CD8-positive, alpha-beta memory T cell (primary cell): ENCODE data around the gene MIB1. TPM values are rescaled to one million over a fixed set of nuclear protein-coding genes. Genes with fewer than 3 reads are reported as not detected.
"Not testable (repeated sequence)": the region's sequence is repeated elsewhere in the genome, so short reads cannot be mapped to it uniquely, and the experiment has no call there.

Experiments
- CTCF ChIA-PET: fragments of 350-600 bp; sonication (Branson Sonifier 250); formaldehyde crosslinking; loops from one replicate; lab custom pipeline; 2021; ENCODE audit warnings: antibody characterized with exemption; lab: Charles Lee
- POLR2A ChIA-PET: fragments of 350-600 bp; sonication (Branson Sonifier 250); formaldehyde crosslinking; loops from one replicate; lab custom pipeline; 2021; ENCODE audit warnings: antibody characterized with exemption; lab: Charles Lee
- DNase-seq, 5 donors: peaks; one replicate each; pipeline versions ENCODE4 v3.0.0 to v3.0.0-alpha.2; 2020 to 2022; ENCODE audit warnings: mixed read lengths in 1 of 5
- H3K27ac ChIP-seq: one replicate; pipeline ENCODE4 v1.7.0; 2013; ENCODE audit warnings: low read depth, mild to moderate bottlenecking, low read length, moderate library complexity
- H3K27me3 ChIP-seq: 2 replicates; pipeline ENCODE4 v1.7.0; 2013; ENCODE audit warnings: low read length, mild to moderate bottlenecking; ENCODE audit not compliant: insufficient read depth, poor library complexity, severe bottlenecking
- H3K36me3 ChIP-seq: 2 replicates; pipeline ENCODE4 v1.7.0; 2013; ENCODE audit warnings: mild to moderate bottlenecking, low read length, moderate library complexity; ENCODE audit not compliant: insufficient read depth
- H3K4me1 ChIP-seq: 2 replicates; pipeline ENCODE4 v1.7.0; 2013; ENCODE audit warnings: mild to moderate bottlenecking, low read length, moderate library complexity; ENCODE audit not compliant: insufficient read depth
- H3K4me3 ChIP-seq: 2 replicates; pipeline ENCODE4 v1.7.0; 2013; ENCODE audit warnings: mild to moderate bottlenecking, low read length
- H3K9me3 ChIP-seq: 2 replicates; pipeline ENCODE4 v1.7.0; 2013; ENCODE audit warnings: mild to moderate bottlenecking, low read length
- H3K27ac Mint-ChIP-seq, 8 donors: one replicate each; pipeline ENCODE4 v1.8.0; 2020 to 2021; ENCODE audit warnings: mixed read lengths in 8 of 8, mild to moderate bottlenecking in 6 of 8, inconsistent platforms in 3 of 8, moderate library complexity in 3 of 8
- H3K27me3 Mint-ChIP-seq, 2 donors: one replicate each; pipeline ENCODE4 v1.8.0; 2020 to 2021; ENCODE audit warnings: mixed read lengths in 2 of 2, mild to moderate bottlenecking in 1 of 2, moderate library complexity in 1 of 2
- H3K36me3 Mint-ChIP-seq, 3 donors: one replicate each; pipeline ENCODE4 v1.8.0; 2020 to 2021; ENCODE audit warnings: mixed read lengths in 3 of 3, inconsistent platforms in 1 of 3, mild to moderate bottlenecking in 1 of 3
- H3K4me1 Mint-ChIP-seq, 3 donors: one replicate each; pipeline ENCODE4 v1.8.0; 2020 to 2021; ENCODE audit warnings: mixed read lengths in 3 of 3, inconsistent platforms in 1 of 3, mild to moderate bottlenecking in 1 of 3
- H3K4me3 Mint-ChIP-seq, 7 donors: one replicate each; pipeline ENCODE4 v1.8.0; 2020 to 2021; ENCODE audit warnings: mixed read lengths in 7 of 7, mild to moderate bottlenecking in 6 of 7, moderate library complexity in 4 of 7, inconsistent platforms in 2 of 7
- H3K9me3 Mint-ChIP-seq, 5 donors: one replicate each; pipeline ENCODE4 v1.8.0; 2020 to 2022; ENCODE audit warnings: mixed read lengths in 5 of 5, mild to moderate bottlenecking in 3 of 5, moderate library complexity in 2 of 5, inconsistent platforms in 1 of 5
- polyA plus RNA-seq: library from polyadenylated mRNA; unstranded; fragments of 300-500 nt; fragmentation: Illumina TruSeq; gene quantifications from one replicate; pipeline ENCODE4 v1.2.3, GENCODE V29; 2021
- total RNA-seq, 2 experiments: library from RNA; stranded (reverse); gene quantifications; one replicate each; pipeline ENCODE4 v1.2.3, GENCODE V29; 2021

The MIB1 gene
- total and polyA plus RNA-seq, 3 experiments from 2014 or later = 3.8 to 47.0 (median 45.8) TPM

DNA sequence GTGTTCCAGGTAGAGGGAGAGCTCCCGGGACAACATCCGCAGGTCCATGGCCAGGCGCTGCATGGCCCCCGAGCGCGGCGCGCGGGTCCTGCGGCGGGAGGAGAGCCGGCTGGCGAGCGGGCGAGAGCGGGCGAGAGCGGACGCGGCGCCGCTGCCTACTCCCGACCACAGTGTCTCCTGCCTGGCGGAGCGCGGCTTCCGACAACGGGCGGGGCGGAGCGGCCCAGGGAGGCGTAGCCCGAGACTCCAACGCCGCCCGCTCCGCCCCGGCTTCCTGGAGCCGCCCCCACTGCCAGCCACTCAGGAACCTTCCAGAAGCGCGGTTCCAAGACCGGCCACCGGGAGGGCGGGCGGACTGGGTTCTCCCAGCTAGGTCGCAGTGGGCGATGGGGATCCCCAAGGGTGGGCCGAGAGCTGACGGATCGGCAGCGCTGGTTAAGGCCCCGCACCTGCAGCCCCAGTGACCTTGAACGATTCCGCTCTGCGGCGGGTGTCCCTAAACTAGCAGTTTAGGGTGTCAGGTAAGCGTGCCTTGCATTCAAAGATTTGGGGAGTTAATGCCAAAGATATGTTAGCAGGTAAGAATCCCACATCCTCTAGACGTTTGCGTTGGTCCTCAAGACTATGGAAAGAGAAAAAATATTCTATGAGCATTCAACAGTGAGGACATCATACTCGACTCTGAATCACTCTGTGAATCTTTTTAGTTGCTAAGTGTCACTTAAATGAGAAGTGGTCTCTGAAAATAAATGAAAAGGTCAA, 35.8 kb upstream of the MIB1 start, which contains the start of gene ABHD3:
Gene ABHD3 (minus strand): TSS at position 172 of the 762 bp plus-strand sequence. CDS start 109 bp downstream, at position 63.
- H3K4me1 ChIP-seq = peaks cover 21% of the 10 kb centered on the region
- Mint-ChIP-seq H3K36me3 (peaks cover 0 to 28% (median 2%) of the 10 kb centered on the region in 3 donors), H3K9me3 (no peaks in the 10 kb centered on the region), H3K27me3 (no peaks in the 10 kb centered on the region), H3K27ac (peak within 1 kb of the TSS; percentile 91 to 98 (median 96)), H3K4me1 (peaks cover 28 to 37% (median 31%) of the 10 kb centered on the region in 3 donors), H3K4me3 (peak within 1 kb of the TSS; percentile 92 to 99 (median 98))
- no peaks in the 10 kb centered on the region for H3K27me3 ChIP-seq
- ChIA-PET CTCF (interaction anchor here (1.0 to 2.0 kb wide), 8 partner anchors 9 to 138 kb away, joined by 3 to 9 read pairs (median 4); partner anchors contain the start of gene ESCO1), POLR2A (interaction anchor here (0.7 to 2.5 kb wide), 6 partner anchors 22 to 593 kb away, joined by 3 to 24 read pairs (median 7); partner anchors contain the start of genes ESCO1, MIB1 and ROCK1)
- H3K36me3 ChIP-seq = peaks cover 14% of the 10 kb centered on the region
- peak within 1 kb of the TSS; percentile 87 for H3K4me3 ChIP-seq
- peak; percentile 90 to 94 (median 92) for DNase-seq
- no peaks in the 10 kb centered on the region for H3K9me3 ChIP-seq
- peak within 1 kb of the TSS; percentile 89 for H3K27ac ChIP-seq

DNA sequence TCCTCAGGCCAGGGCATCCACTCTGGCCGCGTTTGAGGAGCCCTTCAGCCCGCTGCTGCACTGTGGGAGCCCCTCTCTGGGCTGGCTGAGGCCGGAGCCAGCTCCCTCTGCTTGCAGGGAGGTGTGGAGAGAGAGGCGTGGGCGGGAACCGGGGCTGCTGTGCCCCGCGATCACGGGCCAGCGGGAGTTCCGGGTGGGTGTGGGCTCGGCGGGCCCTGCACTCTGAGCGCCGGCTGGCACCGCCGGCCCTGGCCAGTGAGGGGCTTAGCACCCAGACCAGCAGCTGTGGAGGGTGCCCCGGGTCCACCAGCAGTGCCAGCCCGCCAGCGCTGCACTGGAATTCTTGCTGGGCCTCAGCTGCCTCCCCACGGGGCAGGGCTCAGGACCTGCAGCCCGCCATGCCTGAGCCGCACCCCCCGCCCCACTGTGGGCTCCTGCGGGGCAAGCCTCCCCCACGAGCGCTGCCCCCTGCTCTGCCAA, 34.2 kb upstream of the MIB1 start:
- no peaks in the 10 kb centered on the region for H3K9me3 ChIP-seq
- peaks cover 27 to 33% (median 31%) of the 10 kb centered on the region in 3 donors for H3K4me1 Mint-ChIP-seq
- H3K27ac ChIP-seq = no peak overlapping the region
- H3K27me3 Mint-ChIP-seq = no peaks in the 10 kb centered on the region
- H3K27ac Mint-ChIP-seq = no peak overlapping the region
- no peaks in the 10 kb centered on the region for H3K27me3 ChIP-seq
- ChIA-PET POLR2A (no interaction called here), CTCF (no interaction called here)
- peaks cover 5% of the 10 kb centered on the region for H3K36me3 ChIP-seq
- peaks cover 21% of the 10 kb centered on the region for H3K4me1 ChIP-seq
- no peak overlapping the region for H3K4me3 ChIP-seq
- H3K9me3 Mint-ChIP-seq = no peaks in the 10 kb centered on the region
- DNase-seq = no peak
- H3K36me3 Mint-ChIP-seq = peaks cover 0 to 20% (median 2%) of the 10 kb centered on the region in 3 donors
- H3K4me3 Mint-ChIP-seq = peak overlapping the region in 1 of 7 donors; percentile 94

DNA sequence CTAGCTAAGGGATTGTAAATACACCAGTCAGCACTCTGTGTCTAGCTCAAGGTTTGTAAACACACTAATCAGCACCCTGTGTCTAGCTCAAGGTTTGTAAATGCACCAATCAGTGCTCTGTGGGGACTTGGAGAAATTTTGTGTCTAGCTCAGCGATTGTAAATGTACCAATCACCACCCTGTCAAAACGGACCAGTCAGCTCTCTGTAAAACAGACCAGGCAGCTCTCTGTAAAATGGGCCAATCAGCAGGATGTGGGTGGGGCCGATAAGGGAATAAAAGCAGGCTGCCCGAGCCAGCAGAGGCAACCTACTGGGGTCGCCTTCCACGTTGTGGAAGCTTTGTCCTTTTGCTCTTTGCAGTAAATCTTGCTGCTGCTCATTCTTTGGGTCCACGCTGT, 33.5 kb upstream of the MIB1 start:
- H3K4me3 ChIP-seq, H3K36me3 ChIP-seq, DNase-seq, H3K27ac ChIP-seq, H3K27me3 Mint-ChIP-seq, POLR2A ChIA-PET, H3K27me3 ChIP-seq, H3K9me3 ChIP-seq, CTCF ChIA-PET, H3K9me3 Mint-ChIP-seq: not testable (repeated sequence)
- peaks cover 21% of the 10 kb centered on the region for H3K4me1 ChIP-seq
- Mint-ChIP-seq H3K4me1 (peaks cover 26 to 27% (median 27%) of the 10 kb centered on the region in 3 donors), H3K4me3 (peak overlapping the region in 3 of 7 donors; percentile 44 to 73 (median 66)), H3K36me3 (peaks cover 0 to 15% (median 2%) of the 10 kb centered on the region in 3 donors), H3K27ac (peak overlapping the region in 4 of 8 donors; percentile 3 to 60 (median 41))

DNA sequence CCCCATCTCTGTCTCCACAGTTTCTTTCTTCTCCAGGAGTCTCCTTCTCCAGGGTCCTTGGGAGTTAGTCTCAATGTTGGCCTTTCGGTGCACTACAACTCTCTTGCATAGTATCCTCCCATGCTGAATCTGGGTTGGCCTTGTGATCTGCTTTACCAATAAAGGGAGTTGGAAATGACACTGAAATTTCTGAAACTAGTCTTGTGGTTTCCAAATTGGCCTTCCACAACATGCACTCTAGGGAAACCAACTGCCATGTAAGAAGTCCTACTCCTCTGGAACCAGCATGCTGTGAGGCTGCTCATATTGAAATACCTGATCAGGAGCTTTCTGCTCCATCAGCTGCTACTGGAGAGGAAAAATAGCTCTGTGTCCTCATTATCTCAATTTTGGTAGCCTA, 26.1 kb upstream of the MIB1 start:
- CTCF ChIA-PET = interaction anchor here (1.1 kb wide), 1 partner anchor 11 kb away, joined by 3 read pairs; no protein-coding TSS in a partner anchor
- H3K27me3 ChIP-seq = no peaks in the 10 kb centered on the region
- no peaks in the 10 kb centered on the region for H3K9me3 ChIP-seq
- peaks cover 1 to 7% of the 10 kb centered on the region in 2 donors for H3K27me3 Mint-ChIP-seq
- no peaks in the 10 kb centered on the region for H3K4me1 ChIP-seq
- H3K36me3 Mint-ChIP-seq = peaks cover 0 to 12% (median 2%) of the 10 kb centered on the region in 3 donors
- no peaks in the 10 kb centered on the region for H3K36me3 ChIP-seq
- H3K27ac Mint-ChIP-seq = no peak overlapping the region
- H3K4me3 Mint-ChIP-seq = no peak overlapping the region
- no peak overlapping the region for H3K27ac ChIP-seq
- H3K4me3 ChIP-seq = no peak overlapping the region
- POLR2A ChIA-PET = no interaction called here
- no peak for DNase-seq
- H3K4me1 Mint-ChIP-seq = no peaks in the 10 kb centered on the region
- H3K9me3 Mint-ChIP-seq = peaks cover 0 to 12% (median 4%) of the 10 kb centered on the region in 5 donors

DNA sequence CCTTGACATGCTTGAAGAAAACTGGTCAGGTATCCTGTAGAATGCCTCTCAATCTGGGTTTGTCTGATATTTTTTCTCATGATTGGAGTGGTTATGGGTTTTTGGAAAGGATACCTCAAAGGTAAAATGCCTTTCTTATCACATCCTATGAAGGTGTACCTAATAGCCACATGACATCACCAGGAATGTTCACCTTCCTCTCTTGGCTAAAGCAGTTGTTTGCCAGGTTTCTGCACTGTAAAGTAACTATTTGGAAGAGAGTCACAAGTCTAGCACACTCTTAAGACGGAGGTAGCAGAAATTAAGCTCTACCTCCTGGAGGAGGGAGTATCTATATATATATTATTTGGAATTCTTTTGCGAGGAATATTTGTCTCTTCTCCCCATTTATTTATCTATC, 17.9 kb upstream of the MIB1 start:
- H3K27me3 ChIP-seq = no peaks in the 10 kb centered on the region
- no peak overlapping the region for H3K4me3 ChIP-seq
- Mint-ChIP-seq H3K36me3 (no peaks in the 10 kb centered on the region), H3K9me3 (no peaks in the 10 kb centered on the region), H3K4me1 (peaks cover 0 to 2% (median 0%) of the 10 kb centered on the region in 3 donors), H3K27me3 (peaks cover 0 to 6% of the 10 kb centered on the region in 2 donors), H3K27ac (no peak overlapping the region), H3K4me3 (no peak overlapping the region)
- H3K9me3 ChIP-seq = no peaks in the 10 kb centered on the region
- H3K36me3 ChIP-seq = no peaks in the 10 kb centered on the region
- ChIA-PET POLR2A (no interaction called here), CTCF (no interaction called here)
- no peak overlapping the region for H3K27ac ChIP-seq
- DNase-seq = no peak
- H3K4me1 ChIP-seq = no peaks in the 10 kb centered on the region

DNA sequence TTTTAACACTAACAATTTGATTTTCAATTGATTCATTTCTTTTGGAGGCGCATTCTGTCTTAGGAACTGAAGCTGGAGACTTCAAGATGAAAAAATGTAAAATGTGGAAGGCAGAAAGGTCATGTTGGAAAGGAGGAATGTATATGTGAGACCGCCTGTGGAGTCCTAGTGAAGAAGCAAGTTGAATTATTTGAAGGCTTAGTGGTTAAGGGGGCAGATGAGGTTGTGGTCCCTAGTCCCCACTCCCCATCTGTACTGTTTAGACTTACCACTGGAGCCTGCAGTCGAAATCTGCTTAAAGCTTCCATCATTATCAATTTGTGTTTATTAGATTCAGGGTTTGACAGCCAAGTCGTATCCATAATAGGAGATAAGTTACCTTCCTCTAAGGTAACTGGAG, 15.4 kb upstream of the MIB1 start:
- H3K4me1 Mint-ChIP-seq = peaks cover 0 to 2% (median 0%) of the 10 kb centered on the region in 3 donors
- no peak overlapping the region for H3K27ac Mint-ChIP-seq

DNA sequence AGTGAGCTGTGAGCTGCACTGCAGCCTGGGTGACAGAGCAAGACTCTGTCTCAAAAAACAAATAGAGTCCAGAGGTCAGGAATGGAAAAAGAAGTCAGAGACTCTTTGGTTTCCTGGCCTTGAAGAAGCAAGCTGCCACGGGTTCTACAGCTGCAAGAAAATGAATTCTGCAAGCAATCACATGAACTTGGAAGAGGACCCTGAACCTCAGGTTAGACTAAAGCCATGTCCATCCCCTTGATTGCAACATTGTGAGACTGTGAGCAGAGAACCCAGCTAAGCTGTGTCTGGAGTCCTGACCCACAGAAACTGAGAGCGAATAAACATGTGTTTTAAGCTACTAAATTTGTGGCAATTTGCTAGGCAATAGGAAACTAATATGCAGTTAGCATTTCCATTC, 12.9 kb upstream of the MIB1 start:
- peaks cover 0 to 2% (median 0%) of the 10 kb centered on the region in 3 donors for H3K4me1 Mint-ChIP-seq
- H3K9me3 Mint-ChIP-seq = no peaks in the 10 kb centered on the region
- Histone ChIP-seq H3K9me3 (no peaks in the 10 kb centered on the region), H3K4me3 (no peak overlapping the region), H3K4me1 (no peaks in the 10 kb centered on the region), H3K36me3 (no peaks in the 10 kb centered on the region), H3K27me3 (no peaks in the 10 kb centered on the region), H3K27ac (no peak overlapping the region)
- H3K27ac Mint-ChIP-seq = no peak overlapping the region
- CTCF ChIA-PET = no interaction called here
- H3K4me3 Mint-ChIP-seq = no peak overlapping the region
- POLR2A ChIA-PET = no interaction called here
- H3K36me3 Mint-ChIP-seq = no peaks in the 10 kb centered on the region
- no peak for DNase-seq
- peaks cover 0 to 7% of the 10 kb centered on the region in 2 donors for H3K27me3 Mint-ChIP-seq

More for the DNA sequence above, 15.4 kb upstream of the MIB1 start:
- Mint-ChIP-seq H3K27me3 (peaks cover 0 to 6% of the 10 kb centered on the region in 2 donors), H3K9me3 (no peaks in the 10 kb centered on the region), H3K4me3 (no peak overlapping the region), H3K36me3 (no peaks in the 10 kb centered on the region)
- CTCF ChIA-PET = no interaction called here
- no peaks in the 10 kb centered on the region for H3K9me3 ChIP-seq
- no peak for DNase-seq
- H3K27ac ChIP-seq = no peak overlapping the region
- H3K36me3 ChIP-seq = no peaks in the 10 kb centered on the region
- POLR2A ChIA-PET = no interaction called here
- H3K27me3 ChIP-seq = no peaks in the 10 kb centered on the region
- H3K4me3 ChIP-seq = no peak overlapping the region
- no peaks in the 10 kb centered on the region for H3K4me1 ChIP-seq

DNA sequence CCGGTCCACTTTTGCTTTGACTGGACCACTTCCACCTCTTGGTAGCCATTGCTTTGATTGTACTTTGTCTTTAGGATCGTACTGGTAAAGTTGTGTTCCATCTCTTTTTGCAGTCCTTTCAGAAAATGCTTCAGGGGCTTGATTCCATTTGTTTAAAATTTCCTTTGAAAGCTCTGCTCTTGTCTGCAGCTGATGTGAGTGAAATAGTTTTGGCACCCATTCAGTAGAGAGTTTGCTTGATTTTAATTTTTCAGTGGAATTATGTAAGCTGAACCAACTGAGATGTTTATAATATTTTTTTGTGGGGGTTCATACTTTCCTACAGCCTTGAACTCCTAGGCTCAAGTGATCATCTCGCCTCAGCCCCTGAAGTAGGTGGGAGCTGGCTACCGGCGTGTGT, 7.6 kb upstream of the MIB1 start:
- peaks cover 0 to 6% (median 2%) of the 10 kb centered on the region in 3 donors for H3K36me3 Mint-ChIP-seq
- peaks cover 0 to 5% (median 4%) of the 10 kb centered on the region in 5 donors for H3K9me3 Mint-ChIP-seq
- no peaks in the 10 kb centered on the region for H3K27me3 ChIP-seq
- no peak overlapping the region for H3K27ac Mint-ChIP-seq
- H3K36me3 ChIP-seq = no peaks in the 10 kb centered on the region
- H3K4me1 Mint-ChIP-seq = no peaks in the 10 kb centered on the region
- H3K9me3 ChIP-seq = no peaks in the 10 kb centered on the region
- peaks cover 4 to 10% of the 10 kb centered on the region in 2 donors for H3K27me3 Mint-ChIP-seq
- no peak overlapping the region for H3K27ac ChIP-seq
- CTCF ChIA-PET = no interaction called here
- DNase-seq = no peak
- no peaks in the 10 kb centered on the region for H3K4me1 ChIP-seq
- H3K4me3 ChIP-seq = no peak overlapping the region
- no peak overlapping the region for H3K4me3 Mint-ChIP-seq
- POLR2A ChIA-PET = no interaction called here
